Parathyroid adenoma (tissue), 2 donors: Measurements from ENCODE around the gene CD19.

ENCODE experiments used
- H2AFZ ChIP-seq: fragments of 300-600 bp; sonication (generic); one replicate; pipeline ENCODE4 v1.7.0; 2017; ENCODE audit warnings: antibody characterized with exemption, mild to moderate bottlenecking
- H3K27ac ChIP-seq: fragments of 300-600 bp; sonication (generic); one replicate; pipeline ENCODE4 v1.7.0; 2017
- H3K27me3 ChIP-seq: fragments of 300-600 bp; sonication (generic); one replicate; pipeline ENCODE4 v1.7.0; 2017; ENCODE audit warnings: low read length; ENCODE audit not compliant: control insufficient read depth, insufficient read depth
- H3K36me3 ChIP-seq: fragments of 300-600 bp; sonication (generic); one replicate; pipeline ENCODE4 v1.7.0; 2017; ENCODE audit warnings: low read length; ENCODE audit not compliant: control insufficient read depth, insufficient read depth
- H3K4me1 ChIP-seq: fragments of 300-600 bp; sonication (generic); one replicate; pipeline ENCODE4 v1.7.0; 2017; ENCODE audit warnings: control low read depth
- H3K4me2 ChIP-seq: fragments of 300-600 bp; sonication (generic); one replicate; pipeline ENCODE4 v1.7.0; 2017; ENCODE audit warnings: low read length
- H3K4me3 ChIP-seq: fragments of 300-600 bp; sonication (generic); one replicate; pipeline ENCODE4 v1.7.0; 2017; ENCODE audit warnings: low read depth, low read length
- H3K79me2 ChIP-seq: fragments of 300-600 bp; sonication (generic); one replicate; pipeline ENCODE4 v1.7.0; 2017; ENCODE audit warnings: control low read depth
- H3K9ac ChIP-seq: fragments of 300-600 bp; sonication (generic); one replicate; pipeline ENCODE4 v1.7.0; 2017; ENCODE audit warnings: mild to moderate bottlenecking
- H3K9me3 ChIP-seq: fragments of 300-600 bp; sonication (generic); one replicate; pipeline ENCODE4 v1.7.0; 2017; ENCODE audit warnings: low read length; ENCODE audit not compliant: control insufficient read depth
- TF ChIP-seq, protein P1 (sequence below): fragments of 300-600 bp; sonication (generic); IDR thresholded peaks from one replicate; pipeline ENCODE4 v1.7.0; 2017; ENCODE audit warnings: antibody characterized with exemption, mild to moderate bottlenecking
- donor health status: primary hyperparathyroidism.

CD19 gene

DNA sequence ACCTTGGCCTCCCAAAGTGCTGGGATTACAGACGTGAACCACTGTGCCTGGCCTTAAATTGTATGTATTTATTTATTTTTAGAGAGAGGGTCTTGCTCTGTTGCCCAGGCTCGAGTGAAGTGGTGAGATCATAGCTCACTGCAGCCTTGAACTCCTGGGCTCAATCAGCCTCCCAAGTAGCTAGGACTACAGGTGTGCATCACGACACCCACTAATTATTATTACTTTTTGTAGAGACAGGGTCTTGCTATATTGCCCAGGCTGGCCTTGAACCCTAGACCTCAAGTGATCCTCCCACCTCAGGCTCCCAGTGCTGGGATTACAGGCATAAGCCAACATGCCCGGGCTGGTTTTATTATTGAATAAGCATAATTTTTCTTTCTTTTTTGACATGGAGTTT is 14.9 kb downstream of the CD19 start:
- no peaks in the 10 kb centered on the region for H3K79me2 ChIP-seq
- H3K4me2 ChIP-seq, result no peak overlapping the region
- no peak overlapping the region for H3K27ac ChIP-seq
- H3K9me3 ChIP-seq, result no peaks in the 10 kb centered on the region
- no peaks in the 10 kb centered on the region for H3K27me3 ChIP-seq
- H3K4me1 ChIP-seq, result peaks cover 5% of the 10 kb centered on the region
- TF ChIP-seq, protein P1, sequence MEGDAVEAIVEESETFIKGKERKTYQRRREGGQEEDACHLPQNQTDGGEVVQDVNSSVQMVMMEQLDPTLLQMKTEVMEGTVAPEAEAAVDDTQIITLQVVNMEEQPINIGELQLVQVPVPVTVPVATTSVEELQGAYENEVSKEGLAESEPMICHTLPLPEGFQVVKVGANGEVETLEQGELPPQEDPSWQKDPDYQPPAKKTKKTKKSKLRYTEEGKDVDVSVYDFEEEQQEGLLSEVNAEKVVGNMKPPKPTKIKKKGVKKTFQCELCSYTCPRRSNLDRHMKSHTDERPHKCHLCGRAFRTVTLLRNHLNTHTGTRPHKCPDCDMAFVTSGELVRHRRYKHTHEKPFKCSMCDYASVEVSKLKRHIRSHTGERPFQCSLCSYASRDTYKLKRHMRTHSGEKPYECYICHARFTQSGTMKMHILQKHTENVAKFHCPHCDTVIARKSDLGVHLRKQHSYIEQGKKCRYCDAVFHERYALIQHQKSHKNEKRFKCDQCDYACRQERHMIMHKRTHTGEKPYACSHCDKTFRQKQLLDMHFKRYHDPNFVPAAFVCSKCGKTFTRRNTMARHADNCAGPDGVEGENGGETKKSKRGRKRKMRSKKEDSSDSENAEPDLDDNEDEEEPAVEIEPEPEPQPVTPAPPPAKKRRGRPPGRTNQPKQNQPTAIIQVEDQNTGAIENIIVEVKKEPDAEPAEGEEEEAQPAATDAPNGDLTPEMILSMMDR, result no peak
- H3K36me3 ChIP-seq, result no peaks in the 10 kb centered on the region
- H3K9ac ChIP-seq, result no peak overlapping the region
- H2AFZ ChIP-seq, result no peak overlapping the region
- H3K4me3 ChIP-seq, result no peak overlapping the region

DNA sequence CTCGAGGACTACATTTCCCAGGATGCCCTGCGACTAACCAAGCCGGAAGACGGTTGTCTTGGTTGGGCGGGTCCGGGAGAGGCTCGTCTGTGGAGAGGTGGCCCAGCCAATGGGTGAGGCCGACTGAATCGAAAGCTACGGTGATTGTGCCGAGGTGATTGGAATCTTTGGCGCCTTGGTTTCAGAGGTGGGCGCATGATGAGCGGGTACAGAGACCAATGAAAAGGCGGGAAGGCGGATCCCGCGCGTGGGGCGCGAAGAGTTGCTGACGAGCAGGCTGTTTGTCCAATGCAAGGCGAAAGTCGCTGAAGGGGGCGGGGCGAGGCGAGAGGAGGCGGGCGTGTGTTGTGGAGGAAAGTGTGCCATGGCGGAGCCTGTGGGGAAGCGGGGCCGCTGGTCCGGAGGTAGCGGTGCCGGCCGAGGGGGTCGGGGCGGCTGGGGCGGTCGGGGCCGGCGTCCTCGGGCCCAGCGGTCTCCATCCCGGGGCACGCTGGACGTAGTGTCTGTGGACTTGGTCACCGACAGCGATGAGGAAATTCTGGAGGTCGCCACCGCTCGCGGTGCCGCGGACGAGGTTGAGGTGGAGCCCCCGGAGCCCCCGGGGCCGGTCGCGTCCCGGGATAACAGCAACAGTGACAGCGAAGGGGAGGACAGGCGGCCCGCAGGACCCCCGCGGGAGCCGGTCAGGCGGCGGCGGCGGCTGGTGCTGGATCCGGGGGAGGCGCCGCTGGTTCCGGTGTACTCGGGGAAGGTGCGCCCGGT is 19.1 kb downstream of the CD19 start, which contains the start of gene NFATC2IP:
Gene NFATC2IP, plus strand, starts transcription at position 290 of the 762 bp plus-strand sequence. Its CDS starts 75 bp downstream, at position 365.
- Histone ChIP-seq H3K4me1 (peaks cover 8% of the 10 kb centered on the region), H3K79me2 (peaks cover 4% of the 10 kb centered on the region), H2AFZ (peak within 1 kb of the TSS; percentile 94), H3K9ac (peak within 1 kb of the TSS; percentile 4), H3K27ac (peak within 1 kb of the TSS; percentile 34), H3K27me3 (no peaks in the 10 kb centered on the region), H3K9me3 (no peaks in the 10 kb centered on the region), H3K4me2 (peak within 1 kb of the TSS; percentile 87), H3K36me3 (no peaks in the 10 kb centered on the region), H3K4me3 (peak within 1 kb of the TSS; percentile 76)
- TF ChIP-seq, protein P1, result no peak

DNA sequence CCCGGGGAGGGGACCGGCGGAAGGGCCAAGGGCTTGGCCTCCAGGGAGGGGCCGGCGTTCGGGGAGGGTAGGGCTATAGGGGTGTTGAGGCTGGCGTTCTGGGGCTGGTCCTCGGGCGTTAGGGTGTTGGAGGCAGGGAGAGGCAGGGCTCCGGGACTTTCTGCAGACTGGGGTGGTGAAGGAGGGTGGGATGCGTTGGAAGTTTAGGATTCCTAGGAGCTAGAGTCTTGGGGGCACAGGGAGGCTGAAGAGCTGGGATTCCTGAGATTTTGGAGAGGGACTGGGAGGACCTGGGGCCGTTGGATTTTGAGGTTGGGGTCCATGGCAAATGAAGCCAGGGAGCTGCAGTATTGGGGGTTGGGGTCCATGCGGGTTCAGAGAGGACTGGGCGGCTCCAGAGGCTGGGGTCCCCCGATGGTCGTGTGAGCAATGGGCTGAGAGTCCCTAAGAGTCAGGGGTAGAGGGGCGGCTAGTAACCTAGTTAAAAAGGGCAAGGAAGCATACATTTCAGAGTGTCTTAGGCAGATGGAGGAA is 19.7 kb downstream of the CD19 start:
- Histone ChIP-seq H2AFZ (peak overlapping the region; percentile 92), H3K79me2 (peaks cover 4% of the 10 kb centered on the region), H3K27me3 (no peaks in the 10 kb centered on the region), H3K9me3 (no peaks in the 10 kb centered on the region), H3K4me2 (peak overlapping the region; percentile 87), H3K27ac (no peak overlapping the region), H3K9ac (peak overlapping the region; percentile 4), H3K4me3 (peak overlapping the region; percentile 76), H3K36me3 (no peaks in the 10 kb centered on the region), H3K4me1 (peaks cover 8% of the 10 kb centered on the region)
- TF ChIP-seq, protein P1, result no peak

DNA sequence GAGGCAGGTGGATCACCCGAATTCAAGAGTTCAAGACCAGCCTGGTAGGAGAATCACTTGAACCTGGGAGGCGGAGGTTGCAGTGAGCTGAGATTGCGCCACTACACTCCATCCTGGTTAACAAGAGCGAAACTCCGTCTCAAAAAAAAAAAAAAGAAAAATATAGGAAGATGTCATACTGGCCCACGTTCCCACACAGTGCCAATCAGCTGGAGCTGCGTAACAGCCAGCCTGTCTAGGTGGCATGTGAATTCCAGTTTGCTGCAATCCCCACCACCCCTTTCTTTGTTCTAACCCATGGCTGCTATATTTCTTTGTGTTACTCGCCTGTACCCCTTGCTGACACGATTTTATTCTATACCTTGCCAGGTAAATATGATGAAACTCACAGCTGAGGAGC is 26.4 kb downstream of the CD19 start:
- Histone ChIP-seq H3K4me1 (no peaks in the 10 kb centered on the region), H3K4me3 (no peak overlapping the region), H3K36me3 (no peaks in the 10 kb centered on the region), H3K79me2 (peaks cover 2% of the 10 kb centered on the region), H3K9ac (no peak overlapping the region), H2AFZ (no peak overlapping the region), H3K27me3 (no peaks in the 10 kb centered on the region), H3K4me2 (no peak overlapping the region), H3K27ac (no peak overlapping the region), H3K9me3 (no peaks in the 10 kb centered on the region)
- TF ChIP-seq, protein P1, result no peak
